AG09319 (cell line): ENCODE results near the gene PUSL1.

ENCODE experiments used
- DNase-seq: peaks from one replicate; pipeline ENCODE4 v3.0.0-alpha.2; 2010; ENCODE audit warnings: low read depth; ENCODE audit errors: extremely low read depth
- TF ChIP-seq, protein P1 (sequence below): IDR thresholded peaks from 2 replicates; pipeline ENCODE4 v1.5.1; 2011; ENCODE audit warnings: low read depth, mild to moderate bottlenecking, inconsistent platforms, low read length, moderate library complexity

The PUSL1 gene

DNA sequence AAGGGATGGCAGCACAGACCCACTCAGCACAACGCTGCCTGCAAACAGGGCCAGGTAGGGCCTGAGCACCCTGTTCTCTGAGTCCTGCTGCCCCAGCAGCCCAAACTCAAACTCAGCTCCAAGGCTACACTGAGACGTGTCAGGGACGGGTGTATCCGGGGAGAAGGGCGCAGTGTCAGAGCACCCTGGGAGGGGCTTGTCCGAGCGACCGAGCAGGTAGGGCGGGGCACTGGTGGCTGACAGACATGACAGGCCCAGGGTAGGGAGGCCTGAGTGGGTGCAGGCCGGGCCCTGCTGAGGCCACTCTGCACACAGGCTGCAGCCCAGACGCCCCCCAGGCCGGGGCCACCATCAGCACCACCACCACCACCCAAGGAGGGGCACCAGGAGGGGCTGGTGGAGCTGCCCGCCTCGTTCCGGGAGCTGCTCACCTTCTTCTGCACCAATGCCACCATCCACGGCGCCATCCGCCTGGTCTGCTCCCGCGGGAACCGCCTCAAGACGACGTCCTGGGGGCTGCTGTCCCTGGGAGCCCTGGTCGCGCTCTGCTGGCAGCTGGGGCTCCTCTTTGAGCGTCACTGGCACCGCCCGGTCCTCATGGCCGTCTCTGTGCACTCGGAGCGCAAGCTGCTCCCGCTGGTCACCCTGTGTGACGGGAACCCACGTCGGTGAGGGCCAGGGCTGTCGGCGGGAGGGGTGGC lies 22.6 kb upstream of the PUSL1 start:
- no peak for DNase-seq
- TF ChIP-seq, protein P1, sequence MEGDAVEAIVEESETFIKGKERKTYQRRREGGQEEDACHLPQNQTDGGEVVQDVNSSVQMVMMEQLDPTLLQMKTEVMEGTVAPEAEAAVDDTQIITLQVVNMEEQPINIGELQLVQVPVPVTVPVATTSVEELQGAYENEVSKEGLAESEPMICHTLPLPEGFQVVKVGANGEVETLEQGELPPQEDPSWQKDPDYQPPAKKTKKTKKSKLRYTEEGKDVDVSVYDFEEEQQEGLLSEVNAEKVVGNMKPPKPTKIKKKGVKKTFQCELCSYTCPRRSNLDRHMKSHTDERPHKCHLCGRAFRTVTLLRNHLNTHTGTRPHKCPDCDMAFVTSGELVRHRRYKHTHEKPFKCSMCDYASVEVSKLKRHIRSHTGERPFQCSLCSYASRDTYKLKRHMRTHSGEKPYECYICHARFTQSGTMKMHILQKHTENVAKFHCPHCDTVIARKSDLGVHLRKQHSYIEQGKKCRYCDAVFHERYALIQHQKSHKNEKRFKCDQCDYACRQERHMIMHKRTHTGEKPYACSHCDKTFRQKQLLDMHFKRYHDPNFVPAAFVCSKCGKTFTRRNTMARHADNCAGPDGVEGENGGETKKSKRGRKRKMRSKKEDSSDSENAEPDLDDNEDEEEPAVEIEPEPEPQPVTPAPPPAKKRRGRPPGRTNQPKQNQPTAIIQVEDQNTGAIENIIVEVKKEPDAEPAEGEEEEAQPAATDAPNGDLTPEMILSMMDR, result no peak

DNA sequence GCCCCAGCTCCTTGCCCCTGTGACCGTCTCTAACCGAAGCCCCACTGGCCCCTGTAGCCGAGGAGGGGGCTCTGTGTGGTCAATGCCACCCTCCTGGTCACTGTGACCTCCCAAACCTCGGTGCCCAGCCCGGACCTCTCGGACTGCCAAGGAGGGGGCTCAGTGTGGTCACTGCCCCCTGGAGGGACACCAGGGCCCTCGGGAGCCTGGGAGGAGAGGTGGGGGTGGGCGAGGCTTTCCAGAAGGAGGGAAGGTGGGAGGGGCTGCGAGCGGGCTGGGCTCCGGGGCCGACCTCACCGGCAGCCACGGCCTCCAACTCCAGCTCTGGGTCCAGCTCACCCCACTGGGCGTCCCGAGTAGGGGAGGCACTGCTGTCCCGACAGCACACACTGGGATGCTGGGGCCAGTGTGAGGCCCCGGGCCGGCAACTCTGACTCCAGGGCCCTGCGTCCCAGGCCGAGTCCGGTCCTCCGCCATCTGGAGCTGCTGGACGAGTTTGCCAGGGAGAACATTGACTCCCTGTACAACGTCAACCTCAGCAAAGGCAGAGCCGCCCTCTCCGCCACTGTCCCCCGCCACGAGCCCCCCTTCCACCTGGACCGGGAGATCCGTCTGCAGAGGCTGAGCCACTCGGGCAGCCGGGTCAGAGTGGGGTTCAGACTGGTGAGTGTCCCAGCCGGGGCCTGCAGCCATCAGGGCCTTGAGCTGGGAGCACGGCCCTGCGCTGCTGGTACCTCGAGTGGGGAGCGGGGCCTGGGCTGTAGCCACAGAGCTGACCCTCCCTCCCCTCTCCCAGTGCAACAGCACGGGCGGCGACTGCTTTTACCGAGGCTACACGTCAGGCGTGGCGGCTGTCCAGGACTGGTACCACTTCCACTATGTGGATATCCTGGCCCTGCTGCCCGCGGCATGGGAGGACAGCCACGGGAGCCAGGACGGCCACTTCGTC lies 21.8 kb upstream of the PUSL1 start:
- no peak for DNase-seq

DNA sequence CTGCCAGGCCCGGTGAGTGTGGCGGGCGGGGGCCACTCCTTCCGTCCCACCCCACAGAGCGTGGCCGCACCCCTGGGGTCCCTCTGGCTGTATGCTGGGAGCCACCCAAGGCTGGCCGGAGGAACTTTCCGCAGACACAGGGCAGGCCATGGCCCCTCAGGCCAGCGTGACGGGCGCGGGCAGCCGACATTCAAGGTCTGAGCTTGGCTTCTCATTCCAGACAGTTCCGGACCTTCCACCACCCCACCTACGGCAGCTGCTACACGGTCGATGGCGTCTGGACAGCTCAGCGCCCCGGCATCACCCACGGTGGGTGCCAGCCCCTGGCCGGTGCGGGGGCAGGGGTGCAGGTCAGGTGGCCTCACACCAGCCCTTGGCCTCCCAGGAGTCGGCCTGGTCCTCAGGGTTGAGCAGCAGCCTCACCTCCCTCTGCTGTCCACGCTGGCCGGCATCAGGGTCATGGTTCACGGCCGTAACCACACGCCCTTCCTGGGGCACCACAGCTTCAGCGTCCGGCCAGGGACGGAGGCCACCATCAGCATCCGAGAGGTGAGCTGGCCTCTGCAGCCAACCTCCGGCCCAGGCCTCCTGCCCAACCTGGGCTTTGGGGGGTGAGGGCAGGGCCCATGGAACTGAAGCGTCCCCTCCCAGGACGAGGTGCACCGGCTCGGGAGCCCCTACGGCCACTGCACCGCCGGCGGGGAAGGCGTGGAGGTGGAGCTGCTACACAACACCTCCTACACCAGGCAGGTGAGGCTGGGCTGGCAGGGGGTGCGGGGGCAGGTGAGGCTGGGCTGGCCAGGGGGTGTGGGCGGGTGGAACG lies 20.9 kb upstream of the PUSL1 start:
- no peak for DNase-seq
- TF ChIP-seq, protein P1, result no peak

More for the DNA sequence above, 21.8 kb upstream of the PUSL1 start:
- TF ChIP-seq, protein P1, result no peak

DNA sequence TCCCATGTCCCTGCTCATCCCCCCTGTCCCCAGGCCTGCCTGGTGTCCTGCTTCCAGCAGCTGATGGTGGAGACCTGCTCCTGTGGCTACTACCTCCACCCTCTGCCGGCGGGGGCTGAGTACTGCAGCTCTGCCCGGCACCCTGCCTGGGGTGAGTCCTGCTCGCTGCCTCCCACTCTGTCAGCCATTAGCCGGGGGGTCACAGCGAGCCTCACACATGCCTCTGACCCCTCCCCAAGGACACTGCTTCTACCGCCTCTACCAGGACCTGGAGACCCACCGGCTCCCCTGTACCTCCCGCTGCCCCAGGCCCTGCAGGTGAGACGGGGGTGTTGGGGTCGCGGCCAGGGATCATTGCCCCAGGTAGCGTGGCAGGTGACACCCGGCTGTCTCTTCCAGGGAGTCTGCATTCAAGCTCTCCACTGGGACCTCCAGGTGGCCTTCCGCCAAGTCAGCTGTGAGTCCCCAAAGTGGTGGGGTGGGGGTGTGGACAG lies 18.1 kb upstream of the PUSL1 start:
- TF ChIP-seq, protein P1, result peak; percentile 73
- DNase-seq, result no peak

DNA sequence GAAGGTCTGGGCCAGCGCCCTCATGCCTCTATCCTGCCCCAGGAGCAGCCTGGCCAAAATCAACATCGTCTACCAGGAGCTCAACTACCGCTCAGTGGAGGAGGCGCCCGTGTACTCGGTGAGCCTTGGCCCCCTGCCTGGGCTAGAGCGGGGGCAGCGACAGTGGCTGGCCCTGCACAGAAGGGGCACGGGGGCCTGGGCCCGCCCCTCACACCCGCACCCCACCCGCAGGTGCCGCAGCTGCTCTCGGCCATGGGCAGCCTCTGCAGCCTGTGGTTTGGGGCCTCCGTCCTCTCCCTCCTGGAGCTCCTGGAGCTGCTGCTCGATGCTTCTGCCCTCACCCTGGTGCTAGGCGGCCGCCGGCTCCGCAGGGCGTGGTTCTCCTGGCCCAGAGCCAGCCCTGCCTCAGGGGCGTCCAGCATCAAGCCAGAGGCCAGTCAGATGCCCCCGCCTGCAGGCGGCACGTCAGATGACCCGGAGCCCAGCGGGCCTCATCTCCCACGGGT lies 17.3 kb upstream of the PUSL1 start:
- TF ChIP-seq, protein P1, result no peak
- no peak for DNase-seq

DNA sequence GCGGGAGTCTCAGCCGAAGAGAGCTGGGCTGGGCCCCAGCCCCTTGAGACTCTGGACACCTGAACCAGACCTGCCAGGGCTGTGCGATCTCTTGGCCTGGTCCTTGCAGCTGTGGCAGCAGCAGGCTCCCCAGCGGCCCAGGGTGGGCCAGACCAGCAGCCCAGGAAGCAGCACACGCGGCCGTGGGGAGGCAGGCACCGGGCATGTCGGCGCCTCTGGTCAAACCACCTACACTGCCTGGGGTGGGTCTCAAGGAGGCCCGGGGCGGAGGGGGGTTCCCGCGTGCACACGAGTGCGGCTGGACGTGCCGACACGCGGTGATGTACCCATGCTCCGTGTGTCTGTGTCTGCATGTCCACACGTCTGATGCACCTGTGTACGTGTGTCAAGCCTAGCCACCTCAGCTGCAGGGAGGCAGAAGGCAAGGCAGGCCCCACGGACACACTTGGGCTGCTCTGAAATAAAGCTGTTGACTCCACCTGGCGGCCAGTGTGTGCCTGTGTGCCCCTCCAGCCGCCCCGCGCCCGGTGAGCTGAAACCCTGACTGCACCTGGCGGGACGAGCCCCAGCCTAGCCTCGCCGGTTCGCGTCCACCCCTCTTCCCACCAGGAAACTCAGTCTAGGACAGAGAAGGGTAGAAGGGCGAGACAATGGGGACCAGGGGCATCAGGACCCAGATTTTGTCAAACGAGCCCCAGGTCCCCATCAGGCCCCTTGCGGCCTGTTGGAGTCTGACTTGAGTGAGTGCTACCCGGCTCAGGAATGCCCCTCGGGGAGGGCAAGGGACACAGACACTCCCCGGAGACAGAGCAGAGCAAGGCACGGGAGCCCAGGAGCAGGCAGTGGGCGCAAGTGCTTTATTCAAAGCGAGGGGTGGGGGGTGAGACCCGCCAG lies 16.6 kb upstream of the PUSL1 start:
- no peak for DNase-seq

More for the DNA sequence above, 16.6 kb upstream of the PUSL1 start:
- TF ChIP-seq, protein P1, result peak; percentile 50
